H9 (cell line): Measurements from ENCODE around the gene CHI3L2. TPM values are rescaled to one million over a fixed set of nuclear protein-coding genes. Genes with fewer than 3 reads are reported as not detected.

Experiments used
- DNase-seq: peaks from one replicate; pipeline ENCODE4 v3.0.0-alpha.2; 2017
- H2AFZ ChIP-seq: one replicate; pipeline ENCODE4 v1.6.1; 2013; ENCODE audit warnings: mild to moderate bottlenecking, low read length, control low read depth, moderate library complexity
- H2AK5ac ChIP-seq: 2 replicates; pipeline ENCODE4 v1.6.1; 2013; ENCODE audit warnings: low read length, control low read depth, mixed read lengths; ENCODE audit not compliant: insufficient read length
- H2BK120ac ChIP-seq: one replicate; pipeline ENCODE4 v1.6.1; 2013; ENCODE audit warnings: low read depth, mild to moderate bottlenecking, low read length, control low read depth, inconsistent platforms; ENCODE audit not compliant: poor library complexity, severe bottlenecking
- H2BK12ac ChIP-seq: 2 replicates; pipeline ENCODE4 v1.6.1; 2013; ENCODE audit warnings: low read length, control low read depth, mixed read lengths, low read depth; ENCODE audit not compliant: insufficient read length
- H2BK15ac ChIP-seq: 2 replicates; pipeline ENCODE4 v1.6.1; 2013; ENCODE audit warnings: low read depth, low read length, control low read depth
- H2BK20ac ChIP-seq: one replicate; pipeline ENCODE4 v1.6.1; 2013; ENCODE audit warnings: low read depth, mild to moderate bottlenecking, low read length, control low read depth, inconsistent platforms; ENCODE audit not compliant: poor library complexity, severe bottlenecking
- H2BK5ac ChIP-seq: 2 replicates; pipeline ENCODE4 v1.6.1; 2013; ENCODE audit warnings: low read length, control low read depth, mixed read lengths; ENCODE audit not compliant: insufficient read length
- H3K14ac ChIP-seq: 2 replicates; pipeline ENCODE4 v1.6.1; 2013; ENCODE audit warnings: low read length, control low read depth; ENCODE audit not compliant: insufficient read depth
- H3K18ac ChIP-seq: 2 replicates; pipeline ENCODE4 v1.6.1; 2013; ENCODE audit warnings: low read depth, mild to moderate bottlenecking, mixed read lengths, low read length, control low read depth; ENCODE audit not compliant: insufficient read length
- H3K23ac ChIP-seq: 2 replicates; pipeline ENCODE4 v1.6.1; 2013; ENCODE audit warnings: low read length, control low read depth, mixed read lengths, low read depth; ENCODE audit not compliant: insufficient read length
- H3K23me2 ChIP-seq: 2 replicates; pipeline ENCODE4 v1.6.1; 2013; ENCODE audit warnings: low read depth, mild to moderate bottlenecking, mixed read lengths, low read length, control low read depth; ENCODE audit not compliant: insufficient read length, poor library complexity, severe bottlenecking
- H3K27ac ChIP-seq: 2 replicates; pipeline ENCODE4 v1.5.1; 2013; ENCODE audit warnings: low read length, control low read depth, mixed read lengths, low read depth; ENCODE audit not compliant: insufficient read length
- H3K27me3 ChIP-seq: 2 replicates; pipeline ENCODE4 v1.6.1; 2013; ENCODE audit warnings: low read length, control low read depth, inconsistent platforms; ENCODE audit not compliant: insufficient read depth
- H3K4ac ChIP-seq: 2 replicates; pipeline ENCODE4 v1.6.1; 2013; ENCODE audit warnings: low read depth, mild to moderate bottlenecking, control low read depth, inconsistent platforms, low read length, moderate library complexity
- H3K4me1 ChIP-seq: 2 replicates; pipeline ENCODE4 v1.6.1; 2013; ENCODE audit warnings: low read length, control low read depth, inconsistent platforms; ENCODE audit not compliant: insufficient read depth
- H3K4me2 ChIP-seq: 2 replicates; pipeline ENCODE4 v1.6.1; 2013; ENCODE audit warnings: low read length, control low read depth, mixed read lengths; ENCODE audit not compliant: insufficient read length, insufficient read depth
- H3K56ac ChIP-seq: 2 replicates; pipeline ENCODE4 v1.6.1; 2013; ENCODE audit warnings: low read depth, mild to moderate bottlenecking, mixed read lengths, low read length, control low read depth; ENCODE audit not compliant: insufficient read length
- H3K79me1 ChIP-seq: 2 replicates; pipeline ENCODE4 v1.6.1; 2013; ENCODE audit warnings: low read depth, mild to moderate bottlenecking, moderate library complexity, low read length, control low read depth, inconsistent platforms; ENCODE audit not compliant: insufficient read depth, poor library complexity, severe bottlenecking
- H3K79me2 ChIP-seq: 2 replicates; pipeline ENCODE4 v1.6.1; 2013; ENCODE audit warnings: low read length, control low read depth, inconsistent platforms; ENCODE audit not compliant: insufficient read depth
- H3K9ac ChIP-seq: 2 replicates; pipeline ENCODE4 v1.6.1; 2013; ENCODE audit warnings: low read length, control low read depth, mixed read lengths; ENCODE audit not compliant: insufficient read length; ENCODE audit errors: extremely low read depth
- H3K9me3 ChIP-seq: one replicate; pipeline ENCODE4 v1.6.1; 2013; ENCODE audit warnings: low read depth, low read length, inconsistent platforms; ENCODE audit not compliant: control insufficient read depth
- H3T11ph ChIP-seq: one replicate; pipeline ENCODE4 v1.6.1; 2013; ENCODE audit warnings: mild to moderate bottlenecking, low read length, control low read depth, inconsistent platforms
- H4K20me1 ChIP-seq: one replicate; pipeline ENCODE4 v1.6.1; 2013; ENCODE audit not compliant: control insufficient read depth, insufficient read length, insufficient read depth
- H4K5ac ChIP-seq: 2 replicates; pipeline ENCODE4 v1.6.1; 2013; ENCODE audit warnings: low read depth, mild to moderate bottlenecking, mixed read lengths, low read length, control low read depth; ENCODE audit not compliant: insufficient read length
- H4K8ac ChIP-seq: replicated peaks from 2 replicates; pipeline ENCODE4 v1.6.1; 2013; ENCODE audit warnings: low read length, control low read depth, mixed read lengths, low read depth; ENCODE audit not compliant: insufficient read length
- H4K91ac ChIP-seq: 2 replicates; pipeline ENCODE4 v1.6.1; 2013; ENCODE audit warnings: low read depth, mild to moderate bottlenecking, moderate library complexity, mixed read lengths, low read length, control low read depth; ENCODE audit not compliant: insufficient read length
- H3K27ac Mint-ChIP-seq, 3 experiments: 2 replicates in 2 of 3; 3 replicates in 1 of 3; pipeline ENCODE4 v1.8.0; 2020 to 2021; ENCODE audit warnings: mixed read lengths in 3 of 3, mild to moderate bottlenecking in 1 of 3, moderate library complexity in 1 of 3
- H3K27me3 Mint-ChIP-seq: 2 replicates; pipeline ENCODE4 v1.8.0; 2021; ENCODE audit warnings: low read depth, mild to moderate bottlenecking, moderate library complexity, mixed read lengths
- H3K36me3 Mint-ChIP-seq, 3 experiments: 2 replicates in 2 of 3; 3 replicates in 1 of 3; pipeline ENCODE4 v1.8.0; 2020 to 2021; ENCODE audit warnings: low read depth in 3 of 3, mixed read lengths in 3 of 3; ENCODE audit not compliant: insufficient read depth in 1 of 3
- H3K4me1 Mint-ChIP-seq, 2 experiments: 2 replicates each; pipeline ENCODE4 v1.8.0; 2020; ENCODE audit warnings: mixed read lengths in 2 of 2
- H3K4me3 Mint-ChIP-seq, 2 experiments: 2 replicates in 1 of 2; 3 replicates in 1 of 2; pipeline ENCODE4 v1.8.0; 2020 to 2021; ENCODE audit warnings: mild to moderate bottlenecking in 2 of 2, mixed read lengths in 2 of 2, moderate library complexity in 1 of 2
- H3K9me3 Mint-ChIP-seq, 2 experiments: 2 replicates in 1 of 2; 3 replicates in 1 of 2; pipeline ENCODE4 v1.8.0; 2020; ENCODE audit warnings: mild to moderate bottlenecking in 2 of 2, mixed read lengths in 2 of 2, moderate library complexity in 1 of 2
- CTCF ChIP-seq: fragments of 200-600 bp; sonication (generic); conservative IDR thresholded peaks from 3 replicates; pipeline ENCODE4 v1.8.0; 2021; ENCODE audit warnings: antibody characterized with exemption, mild to moderate bottlenecking
- total RNA-seq: library from RNA; stranded (reverse); gene quantifications from 2 replicates; pipeline ENCODE4 v1.2.1, GENCODE V29; 2021

Gene CHI3L2
- total RNA-seq, 1 experiment from 2014 or later = not detected

GRCh38 chr1:111280267-111280666 lies 52.8 kb downstream of the CHI3L2 start:
- Histone ChIP-seq H3K4me2 (no peak overlapping the region), H3K4me1 (no peaks in the 10 kb centered on the region), H3K4ac (no peak overlapping the region), H4K20me1 (no peaks in the 10 kb centered on the region), H3K18ac (no peak overlapping the region), H3K23me2 (no peaks in the 10 kb centered on the region), H3K27ac (no peak overlapping the region), H2BK20ac (no peak overlapping the region), H4K91ac (no peak overlapping the region), H2BK15ac (no peak overlapping the region), H2BK120ac (no peak overlapping the region), H3K9me3 (no peaks in the 10 kb centered on the region), H2BK12ac (no peak overlapping the region), H3K14ac (no peak overlapping the region), H3K79me1 (no peaks in the 10 kb centered on the region), H2BK5ac (no peak overlapping the region), H4K8ac (no peak overlapping the region), H2AK5ac (no peak overlapping the region), H4K5ac (no peak overlapping the region), H3K56ac (no peak overlapping the region), H3K9ac (no peak overlapping the region), H2AFZ (no peak overlapping the region), H3K23ac (no peak overlapping the region), H3K27me3 (no peaks in the 10 kb centered on the region), H3K79me2 (no peaks in the 10 kb centered on the region), H3T11ph (no peak overlapping the region)
- 0 out of 4 replicates have a peak, but pooled peaks cover 0 to 3% of the 10 kb centered on the region in 2 experiments for H3K4me1 Mint-ChIP-seq
- TF ChIP-seq CTCF = no peak
- no peak for DNase-seq
- H3K27me3 Mint-ChIP-seq = peaks cover 6% of the 10 kb centered on the region; the same call in 1 of the 2 replicates
- no peak overlapping the region for H3K4me3 Mint-ChIP-seq
- H3K36me3 Mint-ChIP-seq = peaks cover 0 to 10% (median 0%) of the 10 kb centered on the region in 3 experiments; a peak in 3 of 7 replicates
- H3K27ac Mint-ChIP-seq = no peak overlapping the region
- peaks cover 7 to 9% of the 10 kb centered on the region in 2 experiments; a peak in 3 of 5 replicates for H3K9me3 Mint-ChIP-seq
